BE2C (cell line): ENCODE data around the gene NLRC3.

Experiments
- DNase-seq: peaks from one replicate; pipeline ENCODE4 v3.0.0-alpha.2; 2020
- H3K27me3 ChIP-seq: fragments of 250-450 bp; sonication (Bioruptor Pico); 2 replicates; pipeline ENCODE4 v1.5.1; 2020; ENCODE audit warnings: mild to moderate bottlenecking
- H3K36me3 ChIP-seq: fragments of 250-450 bp; sonication (Bioruptor Pico); 2 replicates; pipeline ENCODE4 v1.5.1; 2020; ENCODE audit warnings: mild to moderate bottlenecking
- H3K4me1 ChIP-seq: fragments of 250-450 bp; sonication (Bioruptor Pico); 2 replicates; pipeline ENCODE4 v1.5.1; 2020
- H3K4me3 ChIP-seq: 2 replicates; pipeline ENCODE4 v1.5.1; 2011; ENCODE audit warnings: low read depth, low read length
- H3K9me3 ChIP-seq: fragments of 250-450 bp; sonication (Bioruptor Pico); 2 replicates; pipeline ENCODE4 v1.5.1; 2020
- TF ChIP-seq, protein P1 (sequence below): IDR thresholded peaks from 2 replicates; pipeline ENCODE4 v1.5.1; 2012; ENCODE audit warnings: mild to moderate bottlenecking, low read depth, low read length

NLRC3 gene

GRCh38 chr16:3607634-3608033 lies 30.4 kb upstream of the NLRC3 start:
- TF ChIP-seq, protein P1, sequence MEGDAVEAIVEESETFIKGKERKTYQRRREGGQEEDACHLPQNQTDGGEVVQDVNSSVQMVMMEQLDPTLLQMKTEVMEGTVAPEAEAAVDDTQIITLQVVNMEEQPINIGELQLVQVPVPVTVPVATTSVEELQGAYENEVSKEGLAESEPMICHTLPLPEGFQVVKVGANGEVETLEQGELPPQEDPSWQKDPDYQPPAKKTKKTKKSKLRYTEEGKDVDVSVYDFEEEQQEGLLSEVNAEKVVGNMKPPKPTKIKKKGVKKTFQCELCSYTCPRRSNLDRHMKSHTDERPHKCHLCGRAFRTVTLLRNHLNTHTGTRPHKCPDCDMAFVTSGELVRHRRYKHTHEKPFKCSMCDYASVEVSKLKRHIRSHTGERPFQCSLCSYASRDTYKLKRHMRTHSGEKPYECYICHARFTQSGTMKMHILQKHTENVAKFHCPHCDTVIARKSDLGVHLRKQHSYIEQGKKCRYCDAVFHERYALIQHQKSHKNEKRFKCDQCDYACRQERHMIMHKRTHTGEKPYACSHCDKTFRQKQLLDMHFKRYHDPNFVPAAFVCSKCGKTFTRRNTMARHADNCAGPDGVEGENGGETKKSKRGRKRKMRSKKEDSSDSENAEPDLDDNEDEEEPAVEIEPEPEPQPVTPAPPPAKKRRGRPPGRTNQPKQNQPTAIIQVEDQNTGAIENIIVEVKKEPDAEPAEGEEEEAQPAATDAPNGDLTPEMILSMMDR, result no peak

DNA sequence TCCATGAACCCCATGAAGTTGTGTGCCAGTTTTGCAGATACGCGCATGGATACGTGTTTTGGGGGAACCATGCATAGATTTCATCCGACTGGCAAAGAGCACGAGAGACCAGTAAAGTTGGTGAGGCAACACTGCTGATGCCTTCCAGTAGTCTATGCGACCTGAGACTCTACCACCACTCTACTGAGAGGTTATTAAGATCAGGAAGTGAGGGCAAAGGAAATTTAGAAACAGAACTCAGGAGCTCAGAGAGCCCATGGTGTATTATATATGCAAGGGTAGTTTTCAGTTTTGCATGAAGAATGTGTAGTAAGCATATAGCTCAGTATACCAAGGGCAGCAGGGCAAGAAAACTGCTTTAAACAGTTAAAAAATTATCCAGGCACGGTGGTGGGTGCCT lies 30.0 kb upstream of the NLRC3 start:
- DNase-seq, result no peak
- Histone ChIP-seq H3K27me3 (no peaks in the 10 kb centered on the region), H3K4me3 (no peak overlapping the region), H3K36me3 (peaks cover 3% of the 10 kb centered on the region; the same call in 1 of the 2 replicates), H3K9me3 (no peaks in the 10 kb centered on the region), H3K4me1 (no peaks in the 10 kb centered on the region)
- TF ChIP-seq, protein P1, result no peak

More at GRCh38 chr16:3607634-3608033, 30.4 kb upstream of the NLRC3 start:
- no peaks in the 10 kb centered on the region for H3K27me3 ChIP-seq
- H3K36me3 ChIP-seq, result peaks cover 3% of the 10 kb centered on the region; the same call in 1 of the 2 replicates
- no peaks in the 10 kb centered on the region for H3K9me3 ChIP-seq
- H3K4me1 ChIP-seq, result no peaks in the 10 kb centered on the region
- no peak for DNase-seq
- H3K4me3 ChIP-seq, result no peak overlapping the region

GRCh38 chr16:3606441-3606840 lies 29.2 kb upstream of the NLRC3 start:
- H3K36me3 ChIP-seq, result peaks cover 3% of the 10 kb centered on the region; the same call in 1 of the 2 replicates
- H3K4me1 ChIP-seq, result no peaks in the 10 kb centered on the region
- no peak overlapping the region for H3K4me3 ChIP-seq
- no peaks in the 10 kb centered on the region for H3K27me3 ChIP-seq
- no peaks in the 10 kb centered on the region for H3K9me3 ChIP-seq
- TF ChIP-seq, protein P1, result no peak
- no peak for DNase-seq

- H3K36me3 ChIP-seq, result peaks cover 6% of the 10 kb centered on the region; the same call in 1 of the 2 replicates
These were observed 25.1 kb upstream of the NLRC3 start for GRCh38 chr16:3602320-3602653.

DNA sequence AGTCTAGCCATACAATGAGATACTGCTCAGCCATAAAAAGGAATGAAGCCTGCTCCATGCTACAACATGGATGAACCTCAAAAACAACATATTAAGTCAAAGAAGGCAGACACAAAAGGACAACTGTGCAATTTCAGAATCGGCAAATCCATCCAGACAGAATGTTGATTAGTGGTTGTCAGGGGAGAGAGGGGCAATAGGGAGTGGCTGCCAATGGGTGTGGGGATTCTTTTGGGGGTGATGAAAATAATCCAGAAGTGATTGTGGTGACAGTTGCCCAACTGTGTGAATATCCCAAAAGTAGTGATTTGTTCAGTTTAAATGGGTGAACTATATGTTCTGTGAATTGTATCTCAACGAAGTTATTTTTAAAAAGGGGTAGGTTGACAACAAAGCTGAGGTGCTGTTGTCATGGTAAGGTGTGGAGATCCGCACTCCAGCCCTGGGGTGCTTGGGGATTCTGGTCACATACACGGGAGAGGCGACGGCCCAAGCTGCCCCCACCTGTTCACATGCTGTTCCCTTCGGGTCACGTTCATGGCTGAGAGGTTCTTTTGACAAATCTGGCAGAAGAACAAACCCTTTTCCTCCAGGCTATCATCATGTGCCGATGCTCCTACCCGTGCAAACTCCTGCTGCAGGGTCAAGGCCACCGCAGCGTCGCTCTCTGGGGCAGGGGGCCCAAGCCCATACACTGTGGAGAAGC lies 24.6 kb upstream of the NLRC3 start:
- TF ChIP-seq, protein P1, result no peak
- Histone ChIP-seq H3K36me3 (peaks cover 6% of the 10 kb centered on the region; the same call in 1 of the 2 replicates), H3K9me3 (no peaks in the 10 kb centered on the region)

More at GRCh38 chr16:3602320-3602653, 25.1 kb upstream of the NLRC3 start:
- TF ChIP-seq, protein P1, result no peak
- no peaks in the 10 kb centered on the region for H3K9me3 ChIP-seq
- H3K4me3 ChIP-seq, result no peak overlapping the region
- no peak for DNase-seq
- H3K4me1 ChIP-seq, result no peaks in the 10 kb centered on the region
- H3K27me3 ChIP-seq, result no peaks in the 10 kb centered on the region

DNA sequence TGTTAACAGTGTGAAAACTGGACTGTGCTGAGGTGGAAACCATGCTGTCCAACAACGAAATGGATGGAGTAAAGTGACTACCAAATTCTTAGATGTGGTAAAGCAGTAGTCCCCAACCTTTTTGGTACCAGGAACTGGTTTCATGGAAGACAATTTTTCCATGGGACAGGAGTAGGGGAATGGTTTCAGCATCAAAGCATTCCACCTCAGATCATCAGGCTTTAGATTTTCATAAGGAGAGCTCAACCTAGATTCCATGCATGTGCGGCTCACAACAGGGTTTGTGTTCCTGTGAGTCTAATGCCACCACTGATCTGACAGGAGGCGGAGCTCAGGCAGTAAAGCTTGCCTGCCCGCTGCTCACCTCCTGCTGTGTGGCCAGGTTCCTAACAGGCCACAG lies 22.7 kb upstream of the NLRC3 start:
- Histone ChIP-seq H3K4me3 (no peak overlapping the region), H3K27me3 (no peaks in the 10 kb centered on the region), H3K4me1 (no peaks in the 10 kb centered on the region), H3K9me3 (no peaks in the 10 kb centered on the region), H3K36me3 (peaks cover 2% of the 10 kb centered on the region; the same call in 1 of the 2 replicates)
- TF ChIP-seq, protein P1, result no peak
- DNase-seq, result no peak

More for the DNA sequence above, 24.6 kb upstream of the NLRC3 start:
- H3K27me3 ChIP-seq, result no peaks in the 10 kb centered on the region
- H3K4me3 ChIP-seq, result no peak overlapping the region
- H3K4me1 ChIP-seq, result no peaks in the 10 kb centered on the region
- no peak for DNase-seq
